Measurements from ENCODE around the gene RAB40C. TPM values are rescaled to one million over a fixed set of nuclear protein-coding genes. Genes with fewer than 3 reads are reported as not detected.
A peak's percentile ranks its signal among the peaks of the same experiment; 100 is the strongest.

Gene RAB40C
- total and polyA plus RNA-seq, 2 donors (not counting 1 experiment from before 2014, with no cell fraction given), result 3.2 to 11.6 TPM

DNA sequence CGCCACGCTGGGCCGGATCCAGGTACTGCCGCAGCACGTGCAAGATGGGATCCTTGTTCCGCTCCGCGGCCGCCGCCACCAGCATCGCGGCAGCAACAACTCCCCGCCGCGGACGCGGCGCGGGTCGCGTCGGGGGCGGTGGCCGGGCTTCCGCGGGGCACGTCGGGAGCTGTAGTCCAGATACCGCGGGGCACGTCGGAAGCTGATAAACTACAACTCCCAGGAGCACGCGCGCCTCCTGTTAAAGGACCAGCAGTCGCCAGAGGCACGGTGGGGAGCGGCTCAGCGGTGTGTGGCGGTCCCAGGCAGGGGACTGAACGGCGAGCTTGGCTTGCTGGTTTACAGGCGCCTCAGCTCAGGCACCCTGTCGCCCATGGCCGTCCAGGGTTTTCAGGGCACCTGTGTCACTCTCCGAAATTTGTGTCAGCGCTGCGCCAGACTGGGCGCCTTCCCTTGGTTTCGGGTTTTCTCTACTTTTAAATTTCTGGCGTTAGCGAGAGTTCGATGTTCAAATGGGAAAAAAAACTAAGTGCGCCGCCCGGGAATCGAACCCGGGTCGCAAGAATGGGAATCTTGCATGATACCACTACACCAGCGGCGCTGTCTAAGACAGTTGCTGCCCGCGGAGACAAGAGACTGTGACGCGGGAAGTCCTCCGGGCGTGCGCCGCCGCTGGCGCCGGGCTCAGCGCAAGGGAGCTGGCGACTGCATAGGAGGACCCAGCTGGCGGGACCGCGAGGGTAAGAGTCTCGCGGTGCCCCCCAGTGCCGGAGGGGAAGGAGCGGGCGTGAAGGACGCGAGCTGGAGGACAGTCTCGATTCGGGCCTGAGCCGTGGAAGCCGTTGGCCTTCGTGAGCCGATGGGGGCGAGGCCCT, 46.6 kb downstream of the RAB40C start, which contains the start of gene METTL26:
METTL26 (minus strand) TSS at position 100 of the 875 bp plus-strand sequence; CDS start at position 85, 15 bp downstream.
- H3K4me3 ChIP-seq (replicated peaks in 1 of 4; ENCODE audit: control extremely low read depth in 1 of 4, insufficient read depth in 1 of 4, low read depth in 3 of 4, low read length in 4 of 4), result peak within 1 kb of the TSS; percentile 72 to 85 (median 82)
- peak within 1 kb of the TSS; percentile 67 for H3K4me2 ChIP-seq (ENCODE audit: extremely low read depth, insufficient read depth, low read length)
- H3K9me3 ChIP-seq (ENCODE audit: control insufficient read depth, insufficient read depth, low read depth, low read length), result no peaks in the 10 kb centered on the region
- peak within 1 kb of the TSS; percentile 88 for H3K9ac ChIP-seq (ENCODE audit: insufficient read depth, low read length)
- H3K79me2 ChIP-seq (ENCODE audit: control insufficient read depth, insufficient read depth, low read length), result peaks cover 4% of the 10 kb centered on the region
- no peaks in the 10 kb centered on the region for H3K27me3 ChIP-seq (ENCODE audit: control insufficient read depth, insufficient read depth, low read length)
- DNase-seq (ENCODE audit: low read depth in 2 of 2), result peak; percentile 89 to 94
- H3K36me3 ChIP-seq (ENCODE audit: control insufficient read depth, insufficient read depth, low read length), result peaks cover 11% of the 10 kb centered on the region
- peak within 1 kb of the TSS; percentile 77 for H3K27ac ChIP-seq (ENCODE audit: insufficient read depth, low read length)
- H4K20me1 ChIP-seq (ENCODE audit: control insufficient read depth, extremely low read depth, insufficient read depth, low read length), result no peaks in the 10 kb centered on the region
- H3K4me1 ChIP-seq (ENCODE audit: control insufficient read depth, extremely low read depth, insufficient read depth, low read length), result no peaks in the 10 kb centered on the region
- no peak for TF ChIP-seq EZH2 (IDR thresholded peaks at IDR 0.05; ENCODE audit: low read length, missing control alignments)
- TF ChIP-seq, protein P1, sequence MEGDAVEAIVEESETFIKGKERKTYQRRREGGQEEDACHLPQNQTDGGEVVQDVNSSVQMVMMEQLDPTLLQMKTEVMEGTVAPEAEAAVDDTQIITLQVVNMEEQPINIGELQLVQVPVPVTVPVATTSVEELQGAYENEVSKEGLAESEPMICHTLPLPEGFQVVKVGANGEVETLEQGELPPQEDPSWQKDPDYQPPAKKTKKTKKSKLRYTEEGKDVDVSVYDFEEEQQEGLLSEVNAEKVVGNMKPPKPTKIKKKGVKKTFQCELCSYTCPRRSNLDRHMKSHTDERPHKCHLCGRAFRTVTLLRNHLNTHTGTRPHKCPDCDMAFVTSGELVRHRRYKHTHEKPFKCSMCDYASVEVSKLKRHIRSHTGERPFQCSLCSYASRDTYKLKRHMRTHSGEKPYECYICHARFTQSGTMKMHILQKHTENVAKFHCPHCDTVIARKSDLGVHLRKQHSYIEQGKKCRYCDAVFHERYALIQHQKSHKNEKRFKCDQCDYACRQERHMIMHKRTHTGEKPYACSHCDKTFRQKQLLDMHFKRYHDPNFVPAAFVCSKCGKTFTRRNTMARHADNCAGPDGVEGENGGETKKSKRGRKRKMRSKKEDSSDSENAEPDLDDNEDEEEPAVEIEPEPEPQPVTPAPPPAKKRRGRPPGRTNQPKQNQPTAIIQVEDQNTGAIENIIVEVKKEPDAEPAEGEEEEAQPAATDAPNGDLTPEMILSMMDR (conservative IDR thresholded peaks at IDR 0.05 in 1 of 2, IDR thresholded peaks at IDR 0.05 in 1 of 2; ENCODE audit: low read depth in 1 of 2, low read length in 2 of 2), result no peak
- H2AFZ ChIP-seq (ENCODE audit: low read length), result peak within 1 kb of the TSS; percentile 97

DNA sequence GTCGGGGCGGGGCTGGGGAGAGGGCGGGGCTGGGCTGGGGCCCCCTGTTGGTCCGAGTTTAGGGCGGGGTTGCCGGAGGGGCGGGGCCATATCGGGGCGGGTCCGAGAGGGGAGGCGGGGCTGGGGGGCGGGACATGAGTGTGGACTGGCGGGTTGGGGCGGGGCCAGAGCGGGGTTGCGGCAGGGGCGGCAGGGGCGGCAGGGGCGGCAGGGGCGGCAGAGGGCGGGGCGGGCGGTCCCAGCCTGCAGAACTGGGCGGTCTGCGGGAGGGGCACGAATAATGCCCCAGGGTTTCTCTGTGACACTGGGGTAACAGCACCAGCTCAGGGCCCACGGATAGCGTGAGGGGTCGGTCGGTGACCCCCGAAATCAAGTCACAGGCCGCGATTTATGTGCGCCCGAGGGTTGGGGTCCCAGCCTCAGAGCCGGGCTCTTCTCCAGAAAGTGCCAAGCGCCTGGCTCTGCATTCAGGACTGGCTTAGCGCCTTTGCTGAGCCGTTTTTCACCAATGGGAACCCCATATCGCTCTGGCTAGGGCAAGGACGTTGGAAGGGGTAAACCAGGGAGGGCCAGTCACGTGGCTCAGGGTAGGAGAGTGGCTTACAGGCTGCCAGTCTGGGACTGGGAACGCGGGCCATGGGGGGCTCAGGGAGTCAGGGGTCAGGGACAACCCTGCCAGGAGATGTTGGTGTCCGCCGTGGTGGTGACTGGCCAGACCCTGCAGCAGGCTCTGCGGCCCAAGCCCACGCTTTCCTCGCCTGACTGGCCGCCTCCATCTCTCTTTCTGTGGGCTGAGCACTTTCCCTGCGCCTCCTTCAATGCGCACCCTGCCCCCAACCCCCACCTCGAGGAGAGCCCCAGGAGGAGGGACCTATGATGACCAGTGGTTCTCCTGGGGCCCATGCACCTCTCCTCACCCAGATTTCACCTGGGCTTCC, 47.5 kb downstream of the RAB40C start:
- peaks cover 11% of the 10 kb centered on the region for H3K36me3 ChIP-seq (ENCODE audit: control insufficient read depth, insufficient read depth, low read length)
- H3K4me1 ChIP-seq (ENCODE audit: control insufficient read depth, extremely low read depth, insufficient read depth, low read length), result no peaks in the 10 kb centered on the region
- H3K4me2 ChIP-seq (ENCODE audit: extremely low read depth, insufficient read depth, low read length), result peak overlapping the region; percentile 66
- H3K4me3 ChIP-seq (replicated peaks in 1 of 4; ENCODE audit: control extremely low read depth in 1 of 4, insufficient read depth in 1 of 4, low read depth in 3 of 4, low read length in 4 of 4), result peak overlapping the region; percentile 72 to 85 (median 82)
- no peak overlapping the region for H2AFZ ChIP-seq (ENCODE audit: low read length)
- H4K20me1 ChIP-seq (ENCODE audit: control insufficient read depth, extremely low read depth, insufficient read depth, low read length), result no peaks in the 10 kb centered on the region
- peak overlapping the region; percentile 88 for H3K9ac ChIP-seq (ENCODE audit: insufficient read depth, low read length)
- no peaks in the 10 kb centered on the region for H3K27me3 ChIP-seq (ENCODE audit: control insufficient read depth, insufficient read depth, low read length)
- H3K27ac ChIP-seq (ENCODE audit: insufficient read depth, low read length), result peak overlapping the region; percentile 77
- TF ChIP-seq, protein P1 (conservative IDR thresholded peaks at IDR 0.05 in 1 of 2, IDR thresholded peaks at IDR 0.05 in 1 of 2; ENCODE audit: low read depth in 1 of 2, low read length in 2 of 2), result no peak
- no peak for TF ChIP-seq EZH2 (IDR thresholded peaks at IDR 0.05; ENCODE audit: low read length, missing control alignments)
- DNase-seq (ENCODE audit: low read depth in 2 of 2), result peak; percentile 78 to 91
- H3K9me3 ChIP-seq (ENCODE audit: control insufficient read depth, insufficient read depth, low read depth, low read length), result no peaks in the 10 kb centered on the region
- peaks cover 4% of the 10 kb centered on the region for H3K79me2 ChIP-seq (ENCODE audit: control insufficient read depth, insufficient read depth, low read length)

Measured in fibroblast of lung (primary cell).